Measurements from ENCODE around the gene TRIP11. TPM values are rescaled to one million over a fixed set of nuclear protein-coding genes. Genes with fewer than 3 reads are reported as not detected.
"Not testable (repeated sequence)": the region's sequence is repeated elsewhere in the genome, so short reads cannot be mapped to it uniquely, and the experiment has no call there.

The TRIP11 gene
- total RNA-seq (ENCODE audit: insufficient read depth, low replicate concordance), result 41.2 TPM

DNA sequence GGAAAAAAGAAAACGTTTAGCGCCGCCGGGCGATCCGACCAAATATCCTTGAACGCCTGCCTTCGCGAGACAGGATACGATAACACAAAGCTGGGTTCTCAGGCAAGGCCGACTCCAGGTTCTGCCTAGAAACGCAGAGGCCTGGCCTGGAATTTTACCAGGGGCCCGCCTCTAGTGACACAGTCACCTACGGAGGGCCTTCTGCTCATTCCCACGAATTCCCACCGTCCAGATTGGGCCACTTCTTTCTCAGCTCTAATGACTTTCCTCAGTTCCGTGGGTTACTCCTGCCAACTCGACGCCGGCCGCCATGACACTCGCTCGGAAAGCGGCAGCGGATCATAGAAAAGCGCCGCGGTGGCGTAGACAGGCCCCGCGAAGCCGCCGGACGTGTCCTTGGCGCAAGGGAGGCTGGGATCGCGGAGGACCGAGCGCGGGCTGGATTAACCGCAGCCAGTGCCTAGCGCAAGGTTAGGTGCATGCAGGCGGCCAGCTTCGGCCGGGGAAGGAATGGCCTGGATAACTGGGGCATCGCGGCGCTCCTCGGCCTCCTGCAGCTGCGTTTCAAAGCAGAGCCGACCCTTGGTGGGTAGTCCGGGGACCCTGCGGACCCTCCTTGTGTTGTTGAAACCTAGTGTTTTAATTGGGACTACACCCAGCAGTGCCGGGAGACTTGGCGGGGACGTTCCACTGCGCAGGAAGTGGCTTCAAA, at the start of gene TRIP11:
TSS of gene TRIP11 (minus strand) at position 341 of the 712 bp plus-strand sequence. CDS start 374 bp downstream, outside the sequence.
- DNase-seq (ENCODE audit: low spot score), result peak; percentile 96

DNA sequence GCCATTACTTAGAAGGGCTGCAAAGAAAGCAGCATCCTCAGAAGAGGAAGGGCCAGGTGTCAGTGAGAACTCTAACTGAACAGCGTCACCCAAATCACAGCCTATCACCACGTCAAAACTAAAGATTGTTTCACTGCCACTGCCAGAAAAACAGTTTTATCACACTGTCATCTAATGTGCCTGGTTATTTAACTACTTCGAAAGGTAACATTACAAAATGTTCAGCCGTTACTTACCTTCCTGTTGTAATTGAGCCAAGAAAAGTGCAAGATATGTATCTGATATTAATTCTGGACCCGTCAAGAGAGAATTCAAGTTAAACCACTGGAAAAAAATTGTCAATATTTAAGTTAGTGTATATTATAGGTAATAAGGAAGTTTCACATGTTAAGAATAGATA, 48.6 kb upstream of the TRIP11 start:
- no peak for DNase-seq (ENCODE audit: low spot score)

- no peak for DNase-seq (ENCODE audit: low spot score)
Observed at GRCh38 chr14:92074555-92074954, 34.7 kb upstream of the TRIP11 start.

GRCh38 chr14:92058006-92058917, 18.4 kb upstream of the TRIP11 start:
- no peak for DNase-seq (ENCODE audit: low spot score)

DNA sequence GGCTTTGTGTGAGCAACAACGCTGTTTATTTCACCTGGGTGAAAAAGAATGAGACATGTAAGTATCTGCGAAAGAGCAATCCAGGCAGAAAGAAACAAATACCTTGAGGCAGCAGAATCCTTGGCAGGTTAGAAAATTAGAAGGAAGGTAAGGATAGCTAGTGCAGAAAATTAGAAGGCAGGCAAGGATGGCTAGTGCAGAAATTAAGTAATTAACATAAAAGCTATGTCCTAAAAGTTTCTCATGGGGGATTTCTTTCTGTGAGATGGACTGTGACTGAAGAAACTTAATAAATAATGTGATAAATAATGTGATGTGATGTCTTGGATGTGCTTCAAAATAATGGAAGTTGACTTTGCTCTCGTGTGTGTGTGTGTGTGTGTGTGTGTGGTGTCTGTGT, 9.9 kb upstream of the TRIP11 start:
- no peak for DNase-seq (ENCODE audit: low spot score)

- DNase-seq (ENCODE audit: low spot score), result not testable (repeated sequence)
Observed at GRCh38 chr14:92049221-92049620, 9.4 kb upstream of the TRIP11 start.

GRCh38 chr14:92045904-92046303, 6.0 kb upstream of the TRIP11 start:
- not testable (repeated sequence) for DNase-seq (ENCODE audit: low spot score)

GRCh38 chr14:92041766-92042165, 1.9 kb upstream of the TRIP11 start:
- DNase-seq (ENCODE audit: low spot score), result not testable (repeated sequence)

DNA sequence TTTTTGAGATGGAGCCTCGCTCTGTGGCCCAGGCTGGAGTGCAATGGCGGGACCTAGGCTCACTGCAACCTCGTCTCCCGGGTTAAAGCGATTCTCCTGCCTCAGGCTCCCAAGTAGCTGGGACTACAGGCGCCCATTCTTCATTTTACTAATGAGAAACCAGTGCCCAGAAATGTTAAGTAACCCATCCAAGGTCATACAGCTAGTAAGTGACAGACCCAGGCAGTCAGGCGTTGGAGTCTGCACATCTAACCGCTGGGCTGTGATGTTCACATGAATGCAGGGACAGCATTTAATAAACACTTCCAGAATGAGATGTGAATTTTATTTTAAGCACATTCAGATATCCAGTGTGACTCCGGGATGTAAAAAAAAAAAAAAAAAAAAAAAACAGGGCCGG, 1.3 kb upstream of the TRIP11 start:
- no peak for DNase-seq (ENCODE audit: low spot score)

DNA sequence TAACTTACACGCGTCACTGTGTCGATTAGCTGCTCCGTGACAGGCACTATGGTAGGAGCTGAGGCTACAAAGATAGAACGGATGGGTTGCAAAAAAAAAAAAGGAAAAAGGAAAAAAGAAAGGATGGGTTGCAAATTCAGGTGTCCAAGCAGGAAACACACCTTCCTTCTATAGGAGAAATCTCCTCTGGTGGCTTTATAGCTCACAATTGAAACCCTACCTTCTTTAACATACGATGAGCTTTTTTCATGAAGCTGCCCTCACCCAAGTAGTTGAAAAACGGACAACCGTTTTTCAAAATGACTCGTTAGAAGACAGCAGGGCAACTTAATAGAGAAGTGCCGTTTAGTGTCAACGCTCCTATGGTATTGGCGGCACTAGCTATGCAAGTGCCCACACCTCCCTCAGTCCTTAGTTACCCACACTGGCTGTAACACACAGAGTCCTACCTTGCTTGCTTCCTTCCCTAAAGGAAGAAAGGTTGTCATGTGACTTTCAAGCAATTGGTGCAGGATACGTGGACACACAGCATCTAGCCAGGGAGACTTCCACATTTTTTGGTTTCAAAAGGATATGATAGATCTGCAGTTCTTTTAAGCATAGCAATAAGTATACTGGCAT, 682 bp upstream of the TRIP11 start:
- peak; percentile 36 for DNase-seq (ENCODE audit: low spot score)

- DNase-seq (ENCODE audit: low spot score), result peak; percentile 86
Observed at GRCh38 chr14:92039063-92039718, 668 bp downstream of the TRIP11 start.

DNA sequence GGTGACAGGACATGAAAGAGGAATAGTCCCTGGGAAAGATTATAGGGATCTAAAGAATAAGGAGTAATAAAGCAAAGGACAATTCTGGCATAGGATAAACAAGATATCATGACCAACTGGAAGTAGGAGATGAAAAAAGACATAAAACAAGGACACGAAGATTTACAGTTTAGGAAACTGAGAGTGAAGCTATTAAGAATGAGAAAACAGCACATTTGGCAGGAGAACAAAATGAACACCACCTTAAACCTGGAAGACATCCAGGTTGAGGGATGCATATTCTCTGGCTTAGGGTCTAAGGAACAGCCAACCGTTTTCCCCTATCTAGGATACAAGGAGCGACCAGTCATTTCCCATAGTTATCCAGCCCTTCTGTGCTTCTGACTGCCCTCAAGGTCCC, 1.9 kb downstream of the TRIP11 start:
- DNase-seq (ENCODE audit: low spot score), result no peak

DNA sequence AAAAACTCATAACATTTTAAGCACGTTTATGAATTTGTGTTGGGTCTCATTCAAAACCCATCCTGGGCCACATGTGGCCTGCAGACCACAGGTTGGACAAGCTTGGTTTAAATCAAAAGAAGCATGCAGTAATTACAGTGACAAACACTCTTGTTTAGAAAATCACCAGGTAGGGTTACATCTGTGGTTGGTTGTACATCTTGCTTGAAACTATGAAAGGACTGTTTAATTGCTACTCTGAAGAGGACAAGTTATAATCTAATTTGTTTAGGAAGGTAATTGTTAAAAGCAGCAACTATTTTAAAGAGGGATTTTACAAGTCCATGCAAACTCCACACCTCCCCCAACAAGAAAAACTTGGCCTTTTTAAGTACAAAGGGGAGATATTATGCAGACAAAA, 4.0 kb downstream of the TRIP11 start:
- no peak for DNase-seq (ENCODE audit: low spot score)

GRCh38 chr14:92033906-92034687, 5.8 kb downstream of the TRIP11 start:
- no peak for DNase-seq (ENCODE audit: low spot score)

DNA sequence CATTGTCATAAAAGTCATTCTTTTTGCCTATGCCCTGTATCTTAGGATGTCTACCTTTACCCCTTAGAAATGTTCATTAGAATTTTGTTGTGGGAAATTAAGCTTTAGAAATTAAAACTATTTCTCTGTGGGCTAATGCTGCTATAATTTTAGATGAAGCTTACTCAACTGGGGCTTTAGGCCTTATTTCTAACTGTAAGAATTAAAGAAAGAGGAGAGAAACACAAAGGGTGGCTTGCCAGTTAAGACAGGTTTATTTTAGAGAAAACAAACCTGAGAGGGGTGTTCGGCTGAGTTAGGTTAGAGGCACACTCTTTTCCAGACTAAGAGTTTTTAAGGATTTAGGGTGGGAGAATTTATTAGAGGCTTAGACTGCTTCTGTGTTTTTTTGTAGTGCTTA, 6.4 kb downstream of the TRIP11 start:
- no peak for DNase-seq (ENCODE audit: low spot score)

DNA sequence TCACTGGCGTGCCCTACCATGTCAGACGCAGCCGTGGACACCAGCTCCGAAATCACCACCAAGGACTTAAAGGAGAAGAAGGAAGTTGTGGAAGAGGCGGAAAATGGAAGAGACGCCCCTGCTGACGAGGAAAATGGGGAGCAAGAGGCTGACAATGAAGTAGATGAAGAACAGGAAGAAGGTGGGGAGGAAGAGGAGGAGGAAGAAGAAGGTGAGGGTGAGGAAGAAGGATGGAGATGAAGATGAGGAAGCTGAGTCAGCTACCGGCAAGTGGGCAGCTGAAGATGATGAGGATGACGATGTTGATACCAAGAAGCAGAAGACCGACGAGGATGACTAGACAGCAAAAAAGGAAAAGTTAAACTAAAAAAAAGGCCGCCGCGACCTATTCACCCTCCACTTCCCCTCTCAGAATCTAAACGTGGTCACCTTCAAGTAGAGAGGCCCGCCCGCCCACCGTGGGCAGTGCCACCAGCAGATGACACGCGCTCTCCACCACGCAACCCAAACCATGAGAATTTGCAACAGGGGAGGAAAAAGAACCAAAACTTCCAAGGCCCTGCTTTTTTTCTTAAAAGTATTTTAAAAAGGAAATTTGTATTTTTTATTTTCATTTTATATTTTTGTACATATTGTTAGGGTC, 13.2 kb downstream of the TRIP11 start:
- DNase-seq (ENCODE audit: low spot score), result no peak

DNA sequence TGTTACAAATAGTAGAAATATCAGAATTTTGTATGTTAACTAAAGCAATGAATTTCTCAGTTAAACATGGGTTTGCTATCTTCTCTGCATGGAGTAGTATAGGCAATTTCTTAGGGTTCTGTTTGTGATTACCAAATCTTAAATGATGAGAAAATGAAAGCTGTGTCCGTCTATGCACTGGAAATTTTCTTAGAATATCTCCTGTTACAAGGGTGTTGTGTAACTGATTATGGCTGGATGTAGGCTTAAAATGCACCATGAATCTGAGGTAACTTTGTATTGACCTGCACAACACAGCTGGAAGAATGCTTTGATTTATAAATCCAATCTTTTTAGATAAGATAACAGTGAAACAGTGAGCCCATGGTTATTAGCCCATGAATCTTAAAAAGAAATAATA, 17.8 kb downstream of the TRIP11 start:
- no peak for DNase-seq (ENCODE audit: low spot score)

DNA sequence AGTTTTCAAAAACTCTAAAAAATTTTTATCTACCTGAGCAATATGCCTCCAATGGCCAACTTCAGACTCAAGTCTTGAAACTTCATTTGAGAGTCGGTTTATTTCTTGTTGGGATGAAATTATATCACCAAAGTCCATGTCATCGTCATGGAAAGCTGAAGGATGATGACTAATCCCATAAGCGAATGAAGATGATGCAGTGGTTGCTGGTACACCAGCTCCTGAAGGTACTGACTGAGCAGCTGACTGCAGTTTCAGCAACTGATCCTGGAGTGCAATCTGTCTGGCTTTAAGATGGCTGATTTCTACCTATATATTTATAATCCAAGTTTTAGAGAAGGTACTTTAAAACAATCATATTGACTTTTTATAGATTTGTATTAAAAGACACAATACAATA, 18.3 kb downstream of the TRIP11 start:
- no peak for DNase-seq (ENCODE audit: low spot score)

- no peak for DNase-seq (ENCODE audit: low spot score)
Observed at GRCh38 chr14:92014040-92014439, 25.8 kb downstream of the TRIP11 start.

- no peak for DNase-seq (ENCODE audit: low spot score)
Observed at GRCh38 chr14:92012121-92012748, 27.6 kb downstream of the TRIP11 start.

All from umbilical cord (tissue), 2 donors.